ENCODE results near the gene SETD1A. TPM values are rescaled to one million over a fixed set of nuclear protein-coding genes. Genes with fewer than 3 reads are reported as not detected.

SETD1A gene
- total and polyA plus RNA-seq, 7 donors = 2.4 to 16.0 (median 5.6) TPM

- H3K9me3 ChIP-seq = no peaks in the 10 kb centered on the region
- H3K36me3 ChIP-seq = no peaks in the 10 kb centered on the region
- no peaks in the 10 kb centered on the region for H3K4me1 ChIP-seq
- no peak for DNase-seq
- H3K27me3 ChIP-seq = no peaks in the 10 kb centered on the region
- no peak for TF ChIP-seq CTCF (IDR thresholded peaks at IDR 0.05)
- TF ChIP-seq POLR2A (IDR thresholded peaks at IDR 0.05) = no peak
- TF ChIP-seq POLR2AphosphoS5 (IDR thresholded peaks at IDR 0.05) = no peak
- TF ChIP-seq EP300 (IDR thresholded peaks at IDR 0.05) = no peak
- no peak overlapping the region for H3K27ac ChIP-seq
- H3K4me3 ChIP-seq = no peak overlapping the region
- 93 to 98% methylated on average over 3 of the region's 3 CpGs for WGBS, 2 donors
- intact Hi-C loops (cut with DNase I) = no loop called here
Measured at GRCh38 chr16:31020536-31020935, 63.0 kb downstream of the SETD1A start.

DNA sequence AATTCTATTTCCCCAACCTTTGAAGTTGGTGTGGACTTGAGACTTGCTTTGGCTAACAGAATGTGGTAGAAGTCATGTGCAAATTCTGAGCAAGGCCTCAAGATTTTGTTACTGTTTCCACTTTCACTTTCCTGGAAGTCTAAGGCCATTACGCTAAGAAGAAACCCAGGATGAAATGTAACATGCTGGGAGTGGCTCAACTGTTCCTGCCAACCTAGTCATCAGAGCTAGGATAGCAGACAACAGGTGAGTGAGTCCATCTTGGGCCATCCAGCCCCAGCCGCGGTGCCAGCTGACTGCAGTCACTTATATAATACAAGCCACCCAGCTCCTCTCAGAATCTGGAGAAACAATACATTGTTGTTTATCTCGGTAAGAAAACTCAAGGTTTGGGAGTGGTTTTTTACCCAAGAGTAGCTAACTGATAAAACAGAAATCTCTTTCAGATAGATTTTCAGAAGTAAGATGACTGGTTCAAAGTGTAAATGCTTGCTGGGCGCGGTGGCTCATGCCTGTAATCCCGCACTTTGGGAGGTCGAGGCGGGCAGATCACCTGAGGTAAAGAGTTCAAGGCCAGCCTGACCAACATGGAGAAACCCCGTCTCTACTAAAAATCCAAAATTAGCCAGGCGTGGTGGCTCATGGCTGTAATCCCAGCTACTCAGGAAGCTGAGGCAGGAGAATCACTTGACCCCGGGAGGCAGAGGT is 65.1 kb downstream of the SETD1A start:
- no peak for DNase-seq
- H3K4me3 ChIP-seq = no peak overlapping the region
- WGBS, 2 donors = 59 to 77% methylated on average over 12 of the region's 12 CpGs
- no peaks in the 10 kb centered on the region for H3K36me3 ChIP-seq
- intact Hi-C loops (cut with DNase I) = no loop called here
- no peak overlapping the region for H3K27ac ChIP-seq
- H3K4me1 ChIP-seq = no peaks in the 10 kb centered on the region
- TF ChIP-seq POLR2A (IDR thresholded peaks at IDR 0.05) (no peak), EP300 (IDR thresholded peaks at IDR 0.05) (no peak), POLR2AphosphoS5 (IDR thresholded peaks at IDR 0.05) (no peak), CTCF (IDR thresholded peaks at IDR 0.05) (no peak)
- no peaks in the 10 kb centered on the region for H3K9me3 ChIP-seq
- no peaks in the 10 kb centered on the region for H3K27me3 ChIP-seq

- TF ChIP-seq EP300 (IDR thresholded peaks at IDR 0.05) (no peak), POLR2AphosphoS5 (IDR thresholded peaks at IDR 0.05) (no peak), CTCF (IDR thresholded peaks at IDR 0.05) (no peak), POLR2A (IDR thresholded peaks at IDR 0.05) (no peak)
- WGBS, 2 donors = 95% methylated on average over 4 of the region's 4 CpGs
- DNase-seq = no peak
- intact Hi-C loops (cut with DNase I) = no loop called here
- Histone ChIP-seq H3K27ac (no peak overlapping the region), H3K27me3 (no peaks in the 10 kb centered on the region), H3K4me1 (no peaks in the 10 kb centered on the region), H3K4me3 (no peak overlapping the region), H3K9me3 (no peaks in the 10 kb centered on the region), H3K36me3 (no peaks in the 10 kb centered on the region)
Measured at GRCh38 chr16:31023252-31023602, 65.7 kb downstream of the SETD1A start.

- intact Hi-C loops (cut with DNase I) = no loop called here
- Histone ChIP-seq H3K4me3 (no peak overlapping the region), H3K27me3 (no peaks in the 10 kb centered on the region), H3K36me3 (no peaks in the 10 kb centered on the region), H3K4me1 (no peaks in the 10 kb centered on the region), H3K9me3 (no peaks in the 10 kb centered on the region), H3K27ac (no peak overlapping the region)
- DNase-seq = no peak
- 69 to 85% methylated on average over 6 of the region's 6 CpGs for WGBS, 2 donors
- no peak for TF ChIP-seq POLR2AphosphoS5 (IDR thresholded peaks at IDR 0.05)
- no peak for TF ChIP-seq POLR2A (IDR thresholded peaks at IDR 0.05)
- no peak for TF ChIP-seq EP300 (IDR thresholded peaks at IDR 0.05)
- no peak for TF ChIP-seq CTCF (IDR thresholded peaks at IDR 0.05)
Measured at GRCh38 chr16:31023627-31024226, 66.2 kb downstream of the SETD1A start.

All from sigmoid colon (tissue), 7 donors.